Fibroblast of lung (primary cell): ENCODE data around the gene PRDX4. TPM values are rescaled to one million over a fixed set of nuclear protein-coding genes. Genes with fewer than 3 reads are reported as not detected.
"Not testable (repeated sequence)": the region's sequence is repeated elsewhere in the genome, so short reads cannot be mapped to it uniquely, and the experiment has no call there.

Experiments used
- DNase-seq, 2 donors: peaks; one replicate each; pipeline versions ENCODE4 v3.0.0 to v3.0.0-alpha.2; 2010; ENCODE audit warnings: low read depth in 2 of 2
- H2AFZ ChIP-seq: 2 replicates; pipeline ENCODE4 v1.5.1; 2012; ENCODE audit warnings: low read length, control low read depth, inconsistent platforms
- H3K27ac ChIP-seq: 2 replicates; pipeline ENCODE4 v1.5.1; 2011; ENCODE audit warnings: low read length, control low read depth; ENCODE audit not compliant: insufficient read depth
- H3K27me3 ChIP-seq: 2 replicates; pipeline ENCODE4 v1.5.1; 2011; ENCODE audit warnings: mild to moderate bottlenecking, low read length; ENCODE audit not compliant: control insufficient read depth, insufficient read depth
- H3K36me3 ChIP-seq: 2 replicates; pipeline ENCODE4 v1.5.1; 2011; ENCODE audit warnings: low read length; ENCODE audit not compliant: control insufficient read depth, insufficient read depth
- H3K4me1 ChIP-seq: 2 replicates; pipeline ENCODE4 v1.5.1; 2011; ENCODE audit warnings: low read length; ENCODE audit not compliant: control insufficient read depth, insufficient read depth; ENCODE audit errors: extremely low read depth
- H3K4me2 ChIP-seq: 2 replicates; pipeline ENCODE4 v1.5.1; 2011; ENCODE audit warnings: low read length, control low read depth; ENCODE audit not compliant: insufficient read depth; ENCODE audit errors: extremely low read depth
- H3K4me3 ChIP-seq, 4 experiments: fragments of 200-600 bp in 1 of 4; sonication (generic) in 1 of 4; replicated peaks in 1 of 4; 2 replicates each; pipeline ENCODE4 v1.5.1; 2011 to 2016; ENCODE audit warnings: low read length in 4 of 4, low read depth in 3 of 4, mild to moderate bottlenecking in 3 of 4, control low read depth in 2 of 4, inconsistent platforms in 1 of 4, mixed read lengths in 1 of 4; ENCODE audit not compliant: insufficient read depth in 1 of 4; ENCODE audit errors: control extremely low read depth in 1 of 4
- H3K79me2 ChIP-seq: 2 replicates; pipeline ENCODE4 v1.5.1; 2012; ENCODE audit warnings: mild to moderate bottlenecking, low read length, inconsistent platforms; ENCODE audit not compliant: control insufficient read depth, insufficient read depth
- H3K9ac ChIP-seq: 2 replicates; pipeline ENCODE4 v1.5.1; 2011; ENCODE audit warnings: mild to moderate bottlenecking, low read length, control low read depth; ENCODE audit not compliant: insufficient read depth
- H3K9me3 ChIP-seq: 2 replicates; pipeline ENCODE4 v1.5.1; 2012; ENCODE audit warnings: low read depth, low read length; ENCODE audit not compliant: control insufficient read depth, insufficient read depth
- H4K20me1 ChIP-seq: 2 replicates; pipeline ENCODE4 v1.5.1; 2011; ENCODE audit warnings: low read length; ENCODE audit not compliant: control insufficient read depth, insufficient read depth; ENCODE audit errors: extremely low read depth
- CTCF ChIP-seq, 2 donors: IDR thresholded peaks in 1 of 2; conservative IDR thresholded peaks in 1 of 2; 1 replicate in 1 of 2; 2 replicates in 1 of 2; pipeline ENCODE4 v1.5.1; 2011 to 2012; ENCODE audit warnings: low read length in 2 of 2, control low read depth in 1 of 2, inconsistent platforms in 1 of 2, low read depth in 1 of 2, mild to moderate bottlenecking in 1 of 2
- EZH2 ChIP-seq: IDR thresholded peaks from 2 replicates; pipeline ENCODE4 v1.5.1; 2012; ENCODE audit warnings: low read length, control low read depth, mild to moderate bottlenecking; ENCODE audit errors: missing control alignments
- polyA plus RNA-seq, 2 donors: library from polyadenylated mRNA; depleted of rRNA in 1 of 2; stranded (reverse) in 1 of 2; unstranded in 1 of 2; fragments of >200 nt; gene quantifications; 2 replicates each; pipeline ENCODE4 v1.2.1, GENCODE V29; 2011 to 2012; ENCODE audit warnings: missing spikeins in 1 of 2
- total RNA-seq: library from RNA; depleted of rRNA; stranded (reverse); fragments of >200 nt; gene quantifications from 2 replicates; pipeline ENCODE4 v1.2.1, GENCODE V29; 2014

PRDX4 gene
- total and polyA plus RNA-seq, 2 donors (not counting 1 experiment from before 2014, with no cell fraction given) = 163 to 189 TPM

DNA sequence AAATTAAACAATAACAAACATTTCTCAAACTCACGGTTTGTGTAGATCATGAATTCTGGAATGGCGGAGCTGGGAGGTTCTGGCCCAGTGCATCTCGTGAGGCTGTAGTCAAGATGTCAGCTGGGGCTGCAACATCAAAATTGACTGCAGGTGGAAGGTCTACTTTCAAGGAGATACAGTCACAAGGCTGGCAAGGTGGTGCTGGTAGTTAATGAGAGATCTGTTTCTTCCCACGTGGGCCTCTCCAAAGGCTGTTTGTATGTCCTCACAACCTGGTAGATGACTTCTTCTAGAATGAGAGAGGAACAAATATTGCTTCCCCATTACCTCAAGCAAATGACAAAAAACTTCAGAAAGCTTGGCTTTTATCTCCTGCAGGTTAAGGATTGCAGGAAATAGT lies 8.0 kb upstream of the PRDX4 start:
- TF ChIP-seq CTCF (conservative IDR thresholded peaks at IDR 0.05 in 1 of 2, IDR thresholded peaks at IDR 0.05 in 1 of 2; ENCODE audit: low read depth in 1 of 2, low read length in 2 of 2) (no peak), EZH2 (no peak)
- Histone ChIP-seq H3K27ac (no peak overlapping the region), H3K9me3 (no peaks in the 10 kb centered on the region), H3K4me2 (no peak overlapping the region), H2AFZ (no peak overlapping the region), H3K4me1 (no peaks in the 10 kb centered on the region), H3K27me3 (no peaks in the 10 kb centered on the region), H3K4me3 (no peak overlapping the region), H3K79me2 (no peaks in the 10 kb centered on the region), H3K9ac (no peak overlapping the region), H3K36me3 (no peaks in the 10 kb centered on the region), H4K20me1 (no peaks in the 10 kb centered on the region)
- DNase-seq = no peak

DNA sequence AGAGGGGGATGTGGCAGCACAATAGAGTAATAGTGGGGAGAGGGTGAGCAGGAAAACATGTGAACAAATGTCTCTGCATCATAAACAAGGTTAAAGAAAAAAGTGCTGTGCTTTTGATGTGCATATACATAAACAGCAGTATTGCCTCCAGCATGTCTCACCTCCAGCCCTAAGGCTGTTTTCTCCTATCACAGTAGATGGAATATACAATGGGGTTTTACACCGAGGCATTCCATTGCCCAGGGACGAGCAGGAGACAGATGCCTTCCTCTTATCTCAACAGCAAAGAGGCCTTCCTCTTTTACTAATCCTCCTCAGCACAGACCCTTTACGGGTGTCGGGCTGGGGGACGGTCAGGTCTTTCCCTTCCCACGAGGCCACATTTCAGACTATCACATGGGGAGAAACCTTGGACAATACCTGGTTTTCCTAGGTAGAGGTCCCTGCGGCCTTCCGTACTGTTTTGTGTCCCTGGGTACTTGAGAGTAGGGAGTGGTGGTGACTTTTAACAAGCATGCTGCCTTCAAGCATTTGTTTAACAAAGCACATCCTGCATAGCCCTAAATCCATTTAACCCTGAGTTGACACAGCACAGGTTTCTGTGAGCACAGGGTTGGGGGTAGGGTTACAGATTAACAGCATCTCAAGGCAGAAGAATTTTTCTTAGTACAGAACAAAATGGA lies 7.1 kb upstream of the PRDX4 start:
- H3K4me3 ChIP-seq, H4K20me1 ChIP-seq, H3K4me2 ChIP-seq, H3K27me3 ChIP-seq, H3K9me3 ChIP-seq, H3K79me2 ChIP-seq, H3K27ac ChIP-seq, H3K9ac ChIP-seq, H3K36me3 ChIP-seq, H3K4me1 ChIP-seq, H2AFZ ChIP-seq, DNase-seq: not testable (repeated sequence)

GRCh38 chrX:23660766-23661132 lies 6.5 kb upstream of the PRDX4 start:
- H3K9ac ChIP-seq = no peak overlapping the region

More at GRCh38 chrX:23660766-23661132, 6.5 kb upstream of the PRDX4 start:
- Histone ChIP-seq H3K79me2 (no peaks in the 10 kb centered on the region), H2AFZ (no peak overlapping the region), H3K4me3 (no peak overlapping the region), H3K27me3 (no peaks in the 10 kb centered on the region), H3K4me1 (no peaks in the 10 kb centered on the region), H3K36me3 (no peaks in the 10 kb centered on the region), H4K20me1 (no peaks in the 10 kb centered on the region), H3K9me3 (no peaks in the 10 kb centered on the region), H3K27ac (no peak overlapping the region), H3K4me2 (no peak overlapping the region)
- no peak for DNase-seq
- TF ChIP-seq EZH2 (no peak), CTCF (conservative IDR thresholded peaks at IDR 0.05 in 1 of 2, IDR thresholded peaks at IDR 0.05 in 1 of 2; ENCODE audit: low read depth in 1 of 2, low read length in 2 of 2) (no peak)
